Measurements from ENCODE around the gene GRIN2C.
"Not testable (repeated sequence)": the region's sequence is repeated elsewhere in the genome, so short reads cannot be mapped to it uniquely, and the experiment has no call there.

The GRIN2C gene

GRCh38 chr17:74875155-74875976 is 15.7 kb upstream of the GRIN2C start:
- Histone ChIP-seq H3K36me3 (ENCODE audit: insufficient read depth, low read length) (no peaks in the 10 kb centered on the region), H2AFZ (ENCODE audit: low read depth, low read length) (no peak overlapping the region), H3K9me3 (ENCODE audit: low read length) (no peaks in the 10 kb centered on the region), H3K4me3 (ENCODE audit: low read length) (no peak overlapping the region), H3K27me3 (ENCODE audit: insufficient read depth, low read length) (peaks cover 30% of the 10 kb centered on the region), H3K4me1 (ENCODE audit: insufficient read depth, low read length) (peaks cover 19% of the 10 kb centered on the region)

GRCh38 chr17:74874615-74875037 is 14.9 kb upstream of the GRIN2C start:
- H3K4me3 ChIP-seq (ENCODE audit: low read length), result no peak overlapping the region
- no peaks in the 10 kb centered on the region for H3K36me3 ChIP-seq (ENCODE audit: insufficient read depth, low read length)
- H3K27me3 ChIP-seq (ENCODE audit: insufficient read depth, low read length), result peaks cover 29% of the 10 kb centered on the region
- peaks cover 19% of the 10 kb centered on the region for H3K4me1 ChIP-seq (ENCODE audit: insufficient read depth, low read length)
- no peak overlapping the region for H2AFZ ChIP-seq (ENCODE audit: low read depth, low read length)
- H3K9me3 ChIP-seq (ENCODE audit: low read length), result no peaks in the 10 kb centered on the region

GRCh38 chr17:74873874-74874614 is 14.4 kb upstream of the GRIN2C start:
- Histone ChIP-seq H3K4me1 (ENCODE audit: insufficient read depth, low read length) (peaks cover 19% of the 10 kb centered on the region), H2AFZ (ENCODE audit: low read depth, low read length) (peak overlapping the region; percentile 42), H3K9me3 (ENCODE audit: low read length) (no peaks in the 10 kb centered on the region), H3K27me3 (ENCODE audit: insufficient read depth, low read length) (peaks cover 24% of the 10 kb centered on the region), H3K4me3 (ENCODE audit: low read length) (peak overlapping the region; percentile 86), H3K36me3 (ENCODE audit: insufficient read depth, low read length) (no peaks in the 10 kb centered on the region)

- Histone ChIP-seq H3K4me3 (ENCODE audit: low read length) (peak overlapping the region; percentile 98), H3K36me3 (ENCODE audit: insufficient read depth, low read length) (peaks cover 3% of the 10 kb centered on the region), H3K27me3 (ENCODE audit: insufficient read depth, low read length) (peaks cover 16% of the 10 kb centered on the region), H3K4me1 (ENCODE audit: insufficient read depth, low read length) (peaks cover 19% of the 10 kb centered on the region), H3K9me3 (ENCODE audit: low read length) (no peaks in the 10 kb centered on the region), H2AFZ (ENCODE audit: low read depth, low read length) (peak overlapping the region; percentile 42)
Observed at GRCh38 chr17:74873037-74873873, 13.6 kb upstream of the GRIN2C start.

GRCh38 chr17:74872313-74873036 is 12.8 kb upstream of the GRIN2C start, which contains the start of gene FDXR:
FDXR (minus strand) TSS chr17:74872994; CDS start chr17:74872944, 50 bp downstream.
- peaks cover 9% of the 10 kb centered on the region for H3K27me3 ChIP-seq (ENCODE audit: insufficient read depth, low read length)
- peaks cover 19% of the 10 kb centered on the region for H3K4me1 ChIP-seq (ENCODE audit: insufficient read depth, low read length)
- no peaks in the 10 kb centered on the region for H3K9me3 ChIP-seq (ENCODE audit: low read length)
- H3K36me3 ChIP-seq (ENCODE audit: insufficient read depth, low read length), result peaks cover 5% of the 10 kb centered on the region
- H3K4me3 ChIP-seq (ENCODE audit: low read length), result peak within 1 kb of the TSS; percentile 98
- peak within 1 kb of the TSS; percentile 78 for H2AFZ ChIP-seq (ENCODE audit: low read depth, low read length)

- H3K9me3 ChIP-seq (ENCODE audit: low read length), result no peaks in the 10 kb centered on the region
- peaks cover 19% of the 10 kb centered on the region for H3K4me1 ChIP-seq (ENCODE audit: insufficient read depth, low read length)
- peak overlapping the region; percentile 98 for H3K4me3 ChIP-seq (ENCODE audit: low read length)
- H3K36me3 ChIP-seq (ENCODE audit: insufficient read depth, low read length), result peaks cover 7% of the 10 kb centered on the region
- no peak overlapping the region for H2AFZ ChIP-seq (ENCODE audit: low read depth, low read length)
- H3K27me3 ChIP-seq (ENCODE audit: insufficient read depth, low read length), result peaks cover 3% of the 10 kb centered on the region
Observed at GRCh38 chr17:74871356-74872076, 11.8 kb upstream of the GRIN2C start.

GRCh38 chr17:74870512-74870911 is 10.8 kb upstream of the GRIN2C start:
- Histone ChIP-seq H3K27me3 (ENCODE audit: insufficient read depth, low read length) (no peaks in the 10 kb centered on the region), H3K9me3 (ENCODE audit: low read length) (no peaks in the 10 kb centered on the region), H3K36me3 (ENCODE audit: insufficient read depth, low read length) (peaks cover 7% of the 10 kb centered on the region), H3K4me3 (ENCODE audit: low read length) (no peak overlapping the region), H2AFZ (ENCODE audit: low read depth, low read length) (no peak overlapping the region), H3K4me1 (ENCODE audit: insufficient read depth, low read length) (peaks cover 19% of the 10 kb centered on the region)

GRCh38 chr17:74870028-74870427 is 10.3 kb upstream of the GRIN2C start:
- H3K4me1 ChIP-seq (ENCODE audit: insufficient read depth, low read length), result peaks cover 19% of the 10 kb centered on the region

GRCh38 chr17:74868908-74869255 is 9.2 kb upstream of the GRIN2C start:
- Histone ChIP-seq H3K4me1 (ENCODE audit: insufficient read depth, low read length) (peaks cover 17% of the 10 kb centered on the region), H2AFZ (ENCODE audit: low read depth, low read length) (no peak overlapping the region), H3K4me3 (ENCODE audit: low read length) (no peak overlapping the region), H3K27me3 (ENCODE audit: insufficient read depth, low read length) (no peaks in the 10 kb centered on the region), H3K36me3 (ENCODE audit: insufficient read depth, low read length) (peaks cover 7% of the 10 kb centered on the region), H3K9me3 (ENCODE audit: low read length) (no peaks in the 10 kb centered on the region)

More at GRCh38 chr17:74870028-74870427, 10.3 kb upstream of the GRIN2C start:
- H3K9me3 ChIP-seq (ENCODE audit: low read length); H2AFZ ChIP-seq (ENCODE audit: low read depth, low read length); H3K4me3 ChIP-seq (ENCODE audit: low read length); H3K36me3 ChIP-seq (ENCODE audit: insufficient read depth, low read length); H3K27me3 ChIP-seq (ENCODE audit: insufficient read depth, low read length): not testable (repeated sequence)

- Histone ChIP-seq H3K4me1 (ENCODE audit: insufficient read depth, low read length) (peaks cover 15% of the 10 kb centered on the region), H3K4me3 (ENCODE audit: low read length) (no peak overlapping the region), H3K9me3 (ENCODE audit: low read length) (no peaks in the 10 kb centered on the region), H2AFZ (ENCODE audit: low read depth, low read length) (no peak overlapping the region), H3K27me3 (ENCODE audit: insufficient read depth, low read length) (no peaks in the 10 kb centered on the region), H3K36me3 (ENCODE audit: insufficient read depth, low read length) (peaks cover 10% of the 10 kb centered on the region)
Observed at GRCh38 chr17:74868251-74868907, 8.7 kb upstream of the GRIN2C start.

GRCh38 chr17:74866198-74866835 is 6.6 kb upstream of the GRIN2C start:
- Histone ChIP-seq H2AFZ (ENCODE audit: low read depth, low read length) (no peak overlapping the region), H3K4me3 (ENCODE audit: low read length) (no peak overlapping the region), H3K9me3 (ENCODE audit: low read length) (no peaks in the 10 kb centered on the region), H3K4me1 (ENCODE audit: insufficient read depth, low read length) (peaks cover 7% of the 10 kb centered on the region), H3K36me3 (ENCODE audit: insufficient read depth, low read length) (peaks cover 10% of the 10 kb centered on the region), H3K27me3 (ENCODE audit: insufficient read depth, low read length) (peaks cover 5% of the 10 kb centered on the region)

Measured in neuron (in vitro differentiated cells).